Smooth muscle cell of the umbilical artery (primary cell): ENCODE results near the gene PSTPIP2. TPM values are rescaled to one million over a fixed set of nuclear protein-coding genes. Genes with fewer than 3 reads are reported as not detected.

ENCODE experiments used
- total RNA-seq: library from RNA; depleted of rRNA; stranded (reverse); fragments of >200 nt; gene quantifications from 2 replicates; pipeline ENCODE4 v1.2.3, GENCODE V29; 2014

PSTPIP2 gene
- 7.1 and 16.7 TPM in 2 replicates for total RNA-seq

GRCh38 chr18:46071653-46072375 is at the start of gene PSTPIP2:
Gene PSTPIP2, minus strand, starts transcription at chr18:46072260. Its CDS starts 72 bp downstream, at chr18:46072188.

GRCh38 chr18:46104128-46104911 is 32.3 kb upstream of the PSTPIP2 start, which contains the start of gene HAUS1:
Gene HAUS1, plus strand, starts transcription at chr18:46104385. Its CDS starts 27 bp downstream, at chr18:46104412.

GRCh38 chr18:46097801-46098615 is 25.9 kb upstream of the PSTPIP2 start, which contains the start of gene ATP5F1A:
Gene ATP5F1A, minus strand, starts transcription at chr18:46098296. Its CDS starts 65 bp downstream, at chr18:46098231.

GRCh38 chr18:45967007-45967706 is 104.9 kb downstream of the PSTPIP2 start, which contains the start of gene EPG5:
Gene EPG5, minus strand, starts transcription at chr18:45967329. Its CDS starts 90 bp downstream, at chr18:45967239.

Other genes with a start within 250 kb of the PSTPIP2 start
- 0.30 and 2.5 TPM in 2 replicates for gene SIGLEC15, start 246.6 kb downstream of the PSTPIP2 start, total RNA-seq
- gene EPG5, start 104.9 kb downstream of the PSTPIP2 start, total RNA-seq = 49.0 and 150 TPM in 2 replicates
- 821 and 822 TPM in 2 replicates for gene ATP5F1A, start 26.0 kb upstream of the PSTPIP2 start, total RNA-seq
- gene HAUS1, start 32.1 kb upstream of the PSTPIP2 start, total RNA-seq = 35.6 and 57.3 TPM in 2 replicates